Measurements from ENCODE around the gene DDX31.
"Not testable (repeated sequence)": the region's sequence is repeated elsewhere in the genome, so short reads cannot be mapped to it uniquely, and the experiment has no call there.

Gene DDX31

DNA sequence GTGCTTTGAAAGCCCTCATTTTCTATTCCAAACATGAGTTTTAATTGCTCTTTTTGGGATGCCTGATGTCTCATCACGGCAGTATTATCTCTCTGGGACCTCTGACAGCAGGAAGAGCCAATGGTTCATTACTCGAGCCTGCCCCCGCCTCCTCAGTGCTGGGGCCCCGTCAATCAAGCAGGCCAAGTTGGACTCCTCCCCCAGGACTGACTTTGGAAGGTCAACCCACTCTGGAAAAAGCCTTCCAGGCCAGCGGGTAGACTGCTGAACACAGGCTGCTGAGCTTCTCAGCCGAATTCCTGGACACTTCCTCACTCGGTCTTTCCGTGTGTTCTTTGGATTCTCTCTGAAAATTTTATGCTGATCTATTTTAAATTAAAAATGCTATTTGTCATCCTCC, 96.9 kb downstream of the DDX31 start:
- DNase-seq, result no peak

DNA sequence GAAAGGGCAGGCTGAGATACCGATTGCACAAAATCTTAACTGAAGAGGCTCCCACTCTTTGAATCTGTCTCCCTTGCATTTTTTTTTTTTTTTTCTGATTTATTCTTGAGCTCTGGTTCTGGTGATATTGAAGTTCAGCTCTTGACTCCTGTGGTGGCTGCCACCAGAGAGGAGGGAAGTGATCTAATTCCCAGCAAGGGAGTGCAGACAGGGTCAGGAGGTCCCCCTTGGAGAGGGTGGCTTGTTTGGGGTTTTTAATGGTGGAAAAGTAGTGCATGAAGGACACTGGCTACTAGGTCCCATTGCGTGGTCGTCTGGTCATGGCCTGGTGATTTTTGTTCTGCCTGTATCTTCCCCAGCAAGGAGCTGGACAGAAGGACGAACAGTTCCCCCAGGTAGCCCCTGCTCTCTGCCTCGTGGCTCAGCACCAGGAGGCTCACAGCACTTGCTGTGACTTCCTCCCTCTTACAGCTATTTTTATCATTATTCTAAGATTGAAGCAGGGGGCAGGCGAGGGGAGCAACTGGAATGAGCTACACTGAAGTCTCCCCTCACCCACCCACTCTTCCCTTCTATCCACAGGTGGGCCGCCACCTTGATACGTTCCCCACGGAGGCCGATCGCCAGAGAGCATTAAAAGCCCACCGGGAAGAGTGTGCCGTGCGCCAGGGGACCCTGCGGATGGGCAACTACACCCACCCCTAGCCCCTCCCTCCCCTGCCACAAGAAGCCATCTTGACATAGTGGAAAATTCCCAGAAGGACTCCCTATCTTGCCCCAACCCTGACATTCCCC, 97.8 kb downstream of the DDX31 start:
- no peak for DNase-seq

DNA sequence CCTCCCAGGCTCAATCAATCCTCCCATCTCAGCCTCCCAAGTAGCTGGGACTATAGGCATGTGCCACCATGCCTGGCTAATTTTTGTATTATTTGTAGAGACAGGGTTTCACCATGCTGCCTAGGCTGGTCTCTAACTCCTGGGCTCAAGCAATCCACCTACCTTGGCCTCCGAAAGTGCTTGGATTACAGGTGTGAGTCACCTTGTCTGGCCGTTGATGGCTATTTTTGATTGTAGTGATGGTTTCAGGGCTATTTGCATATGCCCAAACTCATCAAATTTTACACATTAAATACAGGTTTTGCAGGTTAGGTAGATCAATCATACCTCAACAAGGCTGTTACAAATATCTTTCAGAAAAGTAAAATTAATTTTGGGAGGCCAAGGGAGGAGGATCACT, 101.0 kb downstream of the DDX31 start:
- not testable (repeated sequence) for DNase-seq

DNA sequence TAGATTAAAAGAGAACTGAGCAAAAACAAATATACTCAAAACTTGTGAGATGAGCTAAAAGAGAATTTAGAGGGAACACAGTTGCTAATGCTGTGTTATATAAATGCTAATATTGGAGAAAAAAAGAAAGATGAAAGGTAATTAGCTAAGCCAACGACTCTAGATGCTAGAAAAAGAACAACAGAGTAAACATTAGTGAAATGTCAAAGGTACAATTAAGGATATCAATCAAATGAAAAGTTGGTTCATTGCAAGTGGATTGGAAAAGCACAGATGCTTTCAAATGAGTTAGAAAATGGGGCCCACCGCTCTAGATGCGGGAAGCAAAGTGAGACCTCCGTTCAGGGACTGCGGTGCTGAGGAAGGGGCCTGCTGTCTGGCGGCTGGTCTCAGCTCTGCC, 105.3 kb downstream of the DDX31 start:
- no peak for DNase-seq

DNA sequence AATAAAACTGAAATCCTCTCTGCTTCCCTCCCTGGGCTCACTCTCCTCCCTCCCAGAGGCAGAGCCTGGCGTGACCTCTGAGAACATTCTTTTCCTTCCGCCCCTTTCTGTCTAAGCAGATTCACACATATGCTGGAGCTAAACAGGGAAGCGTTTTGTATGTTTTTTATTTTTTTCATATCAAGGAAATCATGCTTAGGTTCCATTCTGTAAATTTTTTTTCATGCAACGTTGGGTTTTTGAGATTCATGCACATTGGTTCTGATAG, 107.5 kb downstream of the DDX31 start:
- no peak for DNase-seq

DNA sequence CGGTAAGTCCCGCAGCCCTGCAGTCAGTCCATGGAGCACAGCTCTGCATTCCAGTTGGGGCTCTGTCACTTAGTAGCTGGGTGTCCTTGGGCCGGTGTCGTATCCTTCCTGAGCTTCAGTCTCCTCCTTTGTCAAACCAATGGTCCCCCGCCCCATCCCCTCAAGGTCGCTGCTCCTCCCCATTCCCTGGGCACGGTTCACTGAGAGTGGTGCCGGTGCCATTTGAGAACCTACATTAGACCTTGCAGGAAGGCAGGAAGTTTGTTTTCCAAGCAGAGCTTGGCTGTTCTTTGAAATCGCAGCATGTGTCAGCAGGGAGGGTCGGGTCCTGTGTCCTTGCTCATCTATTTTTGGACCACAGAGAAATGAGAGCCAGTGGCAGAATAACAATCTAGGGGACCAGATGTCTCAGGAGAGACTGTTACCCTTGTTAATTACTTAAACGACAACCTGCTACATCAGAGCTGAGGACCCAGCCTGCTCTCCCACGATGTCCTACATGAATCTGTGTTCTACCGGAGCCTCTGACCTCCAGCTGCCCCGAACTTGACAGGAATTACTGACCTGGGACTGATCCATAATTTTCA, 109.1 kb downstream of the DDX31 start:
- DNase-seq, result no peak

DNA sequence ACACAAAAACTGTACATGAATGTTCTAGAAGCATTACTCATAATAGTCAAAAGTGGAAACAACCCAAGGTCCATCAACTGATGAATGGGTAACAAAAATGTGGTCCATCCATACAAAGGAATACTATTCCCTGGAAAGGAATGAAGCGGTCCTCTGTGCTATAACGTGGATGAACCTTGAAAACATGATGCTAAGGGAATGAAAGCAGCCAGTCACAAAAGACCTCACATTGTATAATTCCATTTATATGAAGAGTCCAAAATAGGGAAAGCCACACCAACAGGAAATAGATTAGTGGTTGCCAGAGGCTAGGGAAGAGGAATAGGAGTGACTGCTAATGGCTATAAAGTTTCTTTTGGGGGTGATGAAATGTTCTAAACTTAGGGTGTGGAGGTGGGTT, 110.1 kb downstream of the DDX31 start:
- DNase-seq, result no peak

DNA sequence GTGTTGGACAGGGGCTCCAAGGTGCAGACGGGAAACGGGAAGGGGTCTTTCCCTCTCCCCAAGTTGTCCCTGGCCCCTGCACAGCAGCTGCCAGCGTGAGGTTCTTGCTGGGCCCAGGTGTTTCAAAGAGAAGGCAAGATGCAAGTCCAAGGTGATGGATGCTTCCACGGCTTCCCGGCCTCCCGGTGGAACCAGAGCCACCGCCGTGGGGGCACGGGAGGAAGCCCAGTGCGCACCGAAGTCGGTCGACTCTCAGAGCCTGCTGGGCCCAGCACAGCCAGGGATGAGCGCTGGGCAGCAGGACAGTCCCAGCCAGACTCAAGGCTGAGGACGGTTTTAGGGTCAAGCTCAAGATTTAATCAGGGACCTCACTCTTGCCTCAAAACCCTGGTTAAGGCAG, 112.6 kb downstream of the DDX31 start:
- no peak for DNase-seq

DNA sequence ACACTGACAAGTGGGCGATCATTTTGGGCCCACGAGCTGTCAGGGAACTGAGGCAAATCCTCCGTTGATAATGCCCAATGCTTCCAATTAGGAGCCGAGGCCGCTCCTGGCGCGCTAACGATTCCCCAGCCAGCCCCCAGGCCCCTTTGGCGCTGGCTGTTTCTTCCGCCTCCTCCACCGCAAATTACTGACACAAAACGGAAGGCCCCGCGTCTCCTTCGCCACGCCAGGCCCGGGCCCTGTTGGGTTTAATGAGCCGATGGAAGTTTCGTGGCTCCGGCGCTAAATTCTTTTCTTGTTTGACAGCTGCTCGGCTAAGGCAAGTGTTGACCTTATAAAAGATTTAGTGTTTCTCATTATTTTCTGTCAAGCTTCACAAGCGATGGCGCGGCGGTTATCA, 113.1 kb downstream of the DDX31 start:
- no peak for DNase-seq

DNA sequence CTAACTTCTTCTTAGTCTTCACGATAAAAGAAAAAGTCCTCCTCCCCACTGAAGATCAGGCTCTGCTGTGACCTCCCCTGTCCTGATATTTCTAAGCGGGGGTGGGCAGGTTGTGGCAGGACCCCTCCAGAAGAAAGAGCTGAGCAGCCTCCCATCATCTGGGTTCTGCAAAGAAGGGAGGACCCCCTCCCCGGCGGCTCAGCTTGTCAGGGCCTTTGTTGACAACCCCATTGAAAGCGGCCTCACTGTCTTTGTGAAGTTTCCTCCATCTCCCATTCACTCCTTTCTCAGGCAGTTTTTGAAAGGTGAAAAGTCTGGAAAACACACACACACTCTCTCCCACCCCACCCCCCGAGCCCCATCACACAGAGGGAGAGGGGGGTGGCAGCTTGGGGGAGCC, 113.5 kb downstream of the DDX31 start:
- no peak for DNase-seq

DNA sequence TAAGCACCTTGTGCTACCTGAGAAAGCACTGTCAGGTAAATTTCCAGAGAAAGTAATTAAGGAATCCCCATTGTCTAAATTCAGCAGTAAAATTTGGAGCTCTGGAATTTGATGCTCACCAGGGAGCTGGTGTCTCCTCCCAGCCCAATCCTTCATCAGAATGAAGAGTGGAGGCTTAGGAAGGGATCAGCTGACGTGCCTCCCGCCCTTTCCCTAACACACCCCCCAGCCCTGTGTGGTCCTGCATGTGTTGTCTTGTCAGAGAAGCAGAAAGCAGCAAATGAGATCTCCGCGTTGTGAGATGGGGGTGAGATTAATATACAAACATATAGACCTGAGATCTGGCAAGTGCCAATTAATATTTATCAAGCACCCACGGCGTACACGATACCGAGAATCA, 114.3 kb downstream of the DDX31 start:
- DNase-seq, result no peak

DNA sequence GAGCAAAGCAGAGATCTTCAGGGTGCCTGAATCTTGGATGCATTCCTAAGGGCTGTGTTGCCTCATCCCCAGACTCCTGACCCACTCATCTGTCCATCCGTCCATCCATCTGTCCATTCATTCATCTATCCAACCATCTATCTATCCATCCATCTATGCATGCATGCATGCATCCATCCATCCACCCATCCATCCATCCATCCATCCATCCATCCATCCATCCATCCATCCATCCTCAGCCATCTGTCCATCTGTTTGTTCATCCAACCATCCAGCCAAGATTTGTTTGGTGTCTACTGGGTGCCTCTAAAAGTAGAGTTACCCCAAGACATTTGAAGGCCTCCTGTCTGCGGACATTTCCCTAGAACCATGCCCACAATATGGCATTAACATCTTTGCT, 115.0 kb downstream of the DDX31 start:
- no peak for DNase-seq

DNA sequence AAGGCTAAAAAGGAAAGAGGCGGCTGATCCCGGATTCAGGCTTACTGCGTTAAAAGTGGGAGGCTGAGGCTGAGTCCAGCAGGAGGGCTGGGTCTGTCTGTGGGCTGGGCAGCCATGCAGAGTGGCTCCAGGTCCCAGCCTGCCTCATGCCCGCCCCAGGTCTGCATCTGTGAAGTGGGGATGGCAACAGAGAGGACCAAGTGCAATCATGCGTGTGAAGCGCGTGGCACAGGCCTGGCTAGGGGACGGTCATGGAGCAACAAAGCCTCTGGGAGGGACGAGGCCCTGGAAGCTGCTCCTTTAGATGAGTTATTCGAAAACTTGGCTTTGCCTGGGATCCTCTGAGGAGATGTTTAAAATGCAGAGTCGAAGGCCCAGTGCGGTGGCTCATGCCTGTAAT, 117.7 kb downstream of the DDX31 start:
- no peak for DNase-seq

DNA sequence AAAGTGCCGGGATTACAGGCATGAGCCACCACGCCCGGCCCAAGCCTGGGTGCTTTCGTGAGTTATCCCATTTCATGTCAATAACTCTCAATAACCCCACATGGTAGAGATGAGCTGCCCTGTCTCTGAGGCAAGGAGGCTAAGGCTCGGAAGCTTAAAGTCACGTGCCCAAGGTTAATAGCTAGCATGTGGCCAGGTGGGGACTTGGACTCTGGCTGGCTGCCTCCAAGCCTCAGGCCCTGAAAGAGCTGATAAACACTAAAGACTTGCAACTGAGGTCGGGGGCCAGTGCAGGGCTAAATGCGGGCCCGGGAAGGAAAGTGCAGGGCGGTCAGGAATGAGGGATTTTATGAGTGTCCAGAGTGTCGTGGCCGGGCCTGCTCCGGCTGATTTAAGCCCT, 118.2 kb downstream of the DDX31 start:
- DNase-seq, result no peak

DNA sequence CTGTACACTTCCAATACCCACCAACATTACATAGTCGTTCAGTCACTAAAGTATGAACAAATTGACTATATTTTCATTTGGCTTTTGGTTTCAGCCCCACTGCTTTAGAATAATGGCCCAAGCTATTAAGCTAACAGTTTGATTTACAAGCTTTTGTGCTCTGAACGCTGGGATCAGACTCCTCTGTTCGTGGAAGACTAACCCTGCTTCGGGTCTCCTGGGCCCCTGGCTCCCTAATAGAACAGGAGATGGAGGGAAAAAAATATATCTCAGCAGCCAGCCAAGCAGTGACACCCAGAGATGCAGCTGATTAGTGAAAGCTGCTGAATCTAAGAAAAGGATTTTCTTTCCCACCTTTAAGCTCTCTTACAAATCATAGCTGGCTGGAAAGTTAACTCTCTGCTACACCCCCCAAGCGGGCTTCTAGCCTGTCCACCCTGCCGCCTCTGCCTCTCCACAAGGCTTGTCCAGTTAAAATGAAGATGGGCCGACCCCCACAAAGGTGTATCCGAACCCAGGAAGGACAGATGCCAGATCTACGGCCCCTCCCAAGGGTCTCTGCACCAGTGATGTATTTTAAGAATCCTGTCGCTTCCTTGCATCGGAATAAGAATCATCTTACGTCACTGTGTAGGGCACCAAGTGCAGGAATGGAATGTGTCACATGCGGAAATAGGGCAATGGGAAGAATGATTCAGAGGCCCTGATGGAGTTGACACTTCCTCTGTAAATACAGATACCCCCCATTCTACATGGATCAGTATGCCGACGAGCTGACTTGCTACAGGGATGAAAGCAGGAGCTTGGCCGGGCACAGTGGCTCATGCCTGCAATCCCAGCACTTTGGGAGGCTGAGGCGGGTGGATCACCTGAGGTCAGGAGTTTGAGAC, 120.8 kb downstream of the DDX31 start:
- no peak for DNase-seq

DNA sequence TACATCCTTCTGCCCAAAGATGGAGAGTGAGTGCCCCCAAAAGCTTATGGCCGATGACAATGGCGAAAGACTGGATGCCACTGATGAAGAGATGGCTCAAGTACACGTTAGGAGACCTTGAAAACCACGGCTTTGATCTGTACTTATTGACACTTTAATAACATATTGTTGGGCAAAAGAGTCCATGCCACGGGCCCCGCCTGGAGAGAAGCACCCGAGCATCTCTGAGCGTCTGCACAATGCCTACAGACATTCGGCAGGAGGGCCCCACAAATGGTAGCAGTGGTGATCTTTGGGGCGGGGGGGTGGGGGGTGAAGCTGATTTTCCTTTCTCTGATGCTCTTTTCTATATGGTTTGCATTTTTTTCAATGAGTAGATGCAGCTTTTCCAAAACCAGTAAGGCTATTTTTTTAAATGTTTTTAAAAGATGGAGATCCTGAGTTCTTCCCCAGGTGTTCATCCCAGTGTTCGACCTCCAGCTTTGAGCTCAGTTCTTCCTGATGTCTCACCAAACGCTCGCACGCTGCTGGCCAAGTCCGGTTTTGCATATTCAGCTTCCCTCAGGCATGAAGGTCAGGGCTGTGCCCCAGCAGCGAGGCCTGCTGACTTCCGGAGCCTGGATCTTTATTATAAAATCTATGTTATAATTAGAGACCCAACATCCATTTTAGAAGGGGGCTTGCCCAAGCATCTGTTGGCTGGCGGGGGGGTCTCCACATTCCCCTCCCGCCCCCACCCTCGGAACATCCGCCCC, 121.6 kb downstream of the DDX31 start:
- DNase-seq, result no peak

DNA sequence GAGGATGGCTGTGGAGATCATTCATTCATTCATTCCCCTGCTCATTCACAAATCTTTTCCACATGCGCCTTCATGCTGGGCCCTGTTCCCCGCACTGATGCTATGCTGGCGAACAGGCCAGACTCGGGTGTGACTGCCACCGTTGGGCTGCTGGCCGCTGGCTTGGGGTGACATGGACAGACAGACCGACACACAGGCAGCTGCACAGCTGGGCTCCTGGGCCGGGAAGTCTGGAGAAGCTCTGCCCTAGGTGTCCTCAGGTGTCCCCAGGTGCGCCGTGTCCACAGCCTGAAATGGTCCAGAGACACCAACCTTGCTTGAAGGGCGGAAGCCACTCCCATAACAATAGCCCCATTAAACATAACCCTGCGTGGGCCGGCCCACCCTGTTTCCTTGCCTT, 122.3 kb downstream of the DDX31 start:
- DNase-seq, result no peak

DNA sequence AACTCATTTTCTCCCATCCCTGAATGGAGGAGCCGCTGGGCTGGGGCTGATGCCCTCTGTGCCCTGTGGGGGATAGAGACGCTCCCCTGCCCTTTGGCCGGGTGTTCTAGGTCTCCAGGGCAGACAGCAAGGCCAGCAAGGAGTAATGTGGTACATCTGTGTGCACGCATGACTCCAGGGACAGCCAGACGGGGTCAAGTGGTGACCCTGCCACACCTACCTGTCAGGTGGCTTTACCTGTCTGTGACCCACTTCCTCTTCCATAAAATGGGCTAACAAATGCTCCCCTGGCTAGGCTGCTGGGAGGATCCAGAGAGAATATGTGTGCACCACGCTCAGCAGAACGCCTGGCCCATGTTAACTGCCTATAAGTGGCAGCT, 122.7 kb downstream of the DDX31 start:
- no peak for DNase-seq

DNA sequence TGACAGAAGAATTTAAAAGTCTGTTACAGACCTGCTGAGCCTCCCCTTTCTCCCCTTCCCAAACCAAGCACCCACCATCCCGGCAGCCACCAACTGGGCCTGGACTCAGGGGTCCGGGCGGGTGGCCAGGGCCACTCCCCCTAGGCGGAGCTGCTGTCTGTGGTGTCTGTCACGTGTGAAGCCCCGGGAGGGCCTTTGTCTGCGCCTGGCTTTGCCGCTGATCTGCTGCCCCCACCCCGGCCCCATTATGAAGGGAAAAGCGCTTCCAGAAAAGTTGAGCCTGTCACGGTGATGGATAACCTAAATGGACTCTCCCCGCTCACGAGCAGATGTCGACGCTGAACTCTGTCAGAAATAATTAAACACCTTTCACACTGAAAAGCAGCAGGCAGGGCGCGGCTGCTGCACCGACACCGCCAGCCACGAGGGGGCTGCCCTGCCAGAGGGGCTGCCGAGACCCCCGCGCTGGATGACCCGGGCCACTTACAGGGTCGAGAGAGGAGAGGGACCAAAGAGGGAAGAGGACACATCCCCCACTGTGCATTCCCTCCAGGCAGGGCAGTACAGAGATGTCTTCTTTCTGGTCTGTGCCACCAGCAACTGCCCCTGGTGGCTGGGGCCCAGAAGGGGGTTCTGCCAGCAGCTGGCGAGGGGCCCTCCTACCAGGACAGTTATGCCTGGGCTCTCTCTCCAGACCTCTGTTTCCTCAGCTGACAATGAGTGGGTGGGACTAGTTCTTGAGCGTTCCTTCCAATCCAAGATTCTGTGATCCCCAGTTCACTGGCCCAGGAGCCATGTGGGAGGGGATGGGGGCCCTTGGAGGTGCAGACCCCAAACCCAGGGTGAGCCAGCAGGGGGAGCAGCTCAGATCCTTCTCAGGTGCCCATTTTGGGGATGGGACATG, 123.4 kb downstream of the DDX31 start:
- DNase-seq, result no peak

DNA sequence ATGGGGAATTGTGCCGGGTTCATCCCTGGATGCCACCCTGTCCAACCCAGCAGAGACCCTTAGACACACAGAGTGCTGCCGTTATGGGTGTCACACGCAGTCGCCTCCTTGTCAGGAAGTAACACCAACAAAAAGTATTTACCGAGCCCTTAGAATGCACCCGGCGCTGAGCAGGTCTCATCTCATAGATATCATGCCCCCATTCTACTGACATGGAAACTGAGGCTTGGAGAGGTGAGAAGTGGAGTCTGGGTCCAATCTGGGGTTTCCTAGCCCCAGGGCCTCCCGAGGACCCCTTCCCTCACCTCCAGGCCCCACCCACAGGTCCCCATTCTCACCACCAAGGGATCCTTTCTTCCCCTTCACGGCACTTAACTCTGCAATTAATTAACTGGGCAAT, 124.2 kb downstream of the DDX31 start:
- no peak for DNase-seq

DNA sequence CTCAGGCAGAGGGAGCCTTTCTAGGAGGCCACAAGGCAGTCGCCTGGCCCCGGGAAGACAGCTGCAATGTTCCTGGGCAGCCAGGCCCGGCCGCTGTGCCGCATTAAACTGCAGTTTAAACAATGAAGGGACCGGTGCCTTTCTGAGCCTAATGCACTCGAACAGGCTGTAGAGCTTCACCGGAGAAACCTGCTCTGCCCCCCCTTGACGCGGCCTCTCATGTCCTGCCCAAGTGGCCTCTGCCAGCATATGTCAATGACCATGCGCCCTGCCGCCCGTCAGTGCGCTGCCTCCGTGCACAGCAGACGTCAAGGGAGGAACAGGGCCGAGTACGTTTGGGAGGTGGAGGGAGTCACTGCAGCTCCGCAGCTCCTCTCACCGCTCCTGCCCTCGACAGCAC, 125.8 kb downstream of the DDX31 start:
- no peak for DNase-seq

DNA sequence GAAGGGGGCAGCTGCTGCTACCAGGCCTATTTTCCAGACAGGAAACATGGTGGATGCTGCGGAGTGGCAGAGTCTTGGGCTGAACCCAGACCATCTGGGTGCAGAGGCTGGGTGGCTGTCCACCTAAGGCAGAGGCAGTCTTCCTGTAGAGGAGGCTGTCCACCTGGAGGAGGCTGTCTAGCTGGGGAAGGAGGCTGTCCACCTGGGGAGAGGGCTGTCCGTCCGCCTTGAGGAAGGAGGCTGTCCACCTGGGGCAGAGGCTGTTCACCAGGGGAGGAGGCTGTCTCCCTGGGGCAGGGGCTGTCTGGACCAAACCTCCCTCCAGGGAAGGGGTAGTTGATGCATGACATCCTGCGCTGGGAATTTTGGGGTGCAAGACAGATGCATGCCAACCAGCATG, 126.5 kb downstream of the DDX31 start:
- DNase-seq, result no peak
